Lower lobe of right lung (tissue), 2 donors: Measurements from ENCODE around the gene SLC35F3. TPM values are rescaled to one million over a fixed set of nuclear protein-coding genes. Genes with fewer than 3 reads are reported as not detected.

Source experiments
- ATAC-seq, 2 donors: fragments of 200-7000 bp; cut with Tn5 transposase; one replicate each; pipeline ENCODE4 v1.9.1; 2020 to 2022; ENCODE audit warnings: mild to moderate bottlenecking in 2 of 2, moderate library complexity in 2 of 2
- DNase-seq: peaks from one replicate; pipeline ENCODE4 v3.0.0-alpha.2; 2020
- H3K27ac ChIP-seq: fragments of 200-600 bp; one replicate; pipeline ENCODE4 v1.8.0; 2022
- H3K27me3 ChIP-seq: fragments of 200-600 bp; one replicate; pipeline ENCODE4 v1.8.0; 2022; ENCODE audit warnings: low read depth
- H3K36me3 ChIP-seq: fragments of 200-600 bp; one replicate; pipeline ENCODE4 v1.8.0; 2022; ENCODE audit warnings: mild to moderate bottlenecking
- H3K4me1 ChIP-seq: fragments of 200-600 bp; one replicate; pipeline ENCODE4 v1.8.0; 2022
- H3K4me3 ChIP-seq: fragments of 200-600 bp; one replicate; pipeline ENCODE4 v1.8.0; 2022; ENCODE audit warnings: mild to moderate bottlenecking
- H3K9me3 ChIP-seq: fragments of 200-600 bp; one replicate; pipeline ENCODE4 v1.8.0; 2022
- CTCF ChIP-seq: fragments of 200-600 bp; IDR thresholded peaks from one replicate; pipeline ENCODE4 v1.8.0; 2022; ENCODE audit warnings: antibody characterized with exemption, mild to moderate bottlenecking
- intact Hi-C: fragments of 100-400 bp; cut with DNase I; formaldehyde crosslinking; loops from one replicate; pipeline ENCODE4 v1.11.0; 2022
- total RNA-seq: library from RNA; stranded (reverse); fragmentation: NEBNext Ultra II Directional; extraction: Animal tissue kit (Norgen Biotek cat#: 25700); gene quantifications from one replicate; pipeline ENCODE4 v1.2.1, GENCODE V29; 2021
- donor health status: DM: no; HTN: yes; CAD: no; lungs with severe emphysema.

SLC35F3 gene
- total RNA-seq, 1 donor from 2014 or later: 0.41 TPM

- Histone ChIP-seq H3K36me3 (no peaks in the 10 kb centered on the region), H3K9me3 (no peaks in the 10 kb centered on the region), H3K27me3 (no peaks in the 10 kb centered on the region), H3K4me3 (no peak overlapping the region), H3K27ac (no peak overlapping the region), H3K4me1 (no peaks in the 10 kb centered on the region)
- intact Hi-C loops: no loop called here
- ATAC-seq (no peak), DNase-seq (no peak)
- TF ChIP-seq CTCF: no peak
Observed at GRCh38 chr1:234289538-234290305, 385.2 kb downstream of the SLC35F3 start.

- peaks cover 7% of the 10 kb centered on the region for H3K27me3 ChIP-seq
- no peaks in the 10 kb centered on the region for H3K36me3 ChIP-seq
- no peak for ATAC-seq
- DNase-seq: no peak
- no peak overlapping the region for H3K4me3 ChIP-seq
- intact Hi-C loops: no loop called here
- no peak overlapping the region for H3K27ac ChIP-seq
- no peaks in the 10 kb centered on the region for H3K4me1 ChIP-seq
- H3K9me3 ChIP-seq: no peaks in the 10 kb centered on the region
- TF ChIP-seq CTCF: no peak
Observed at GRCh38 chr1:234292011-234292410, 387.5 kb downstream of the SLC35F3 start.

GRCh38 chr1:234292548-234292947 is 388.1 kb downstream of the SLC35F3 start:
- intact Hi-C loops: no loop called here
- ATAC-seq: no peak
- DNase-seq: no peak
- H3K36me3 ChIP-seq: no peaks in the 10 kb centered on the region
- no peaks in the 10 kb centered on the region for H3K9me3 ChIP-seq
- H3K27me3 ChIP-seq: peaks cover 7% of the 10 kb centered on the region
- no peaks in the 10 kb centered on the region for H3K4me1 ChIP-seq
- TF ChIP-seq CTCF: no peak
- H3K4me3 ChIP-seq: no peak overlapping the region
- H3K27ac ChIP-seq: no peak overlapping the region

- Histone ChIP-seq H3K27ac (no peak overlapping the region), H3K4me1 (no peaks in the 10 kb centered on the region), H3K27me3 (peaks cover 7% of the 10 kb centered on the region), H3K36me3 (no peaks in the 10 kb centered on the region), H3K9me3 (no peaks in the 10 kb centered on the region), H3K4me3 (no peak overlapping the region)
- intact Hi-C loops: no loop called here
- DNase-seq (no peak), ATAC-seq (no peak)
- TF ChIP-seq CTCF: no peak
Observed at GRCh38 chr1:234294109-234294817, 389.8 kb downstream of the SLC35F3 start.

GRCh38 chr1:234295068-234295467 is 390.6 kb downstream of the SLC35F3 start:
- ATAC-seq (no peak), DNase-seq (no peak)
- no peak overlapping the region for H3K27ac ChIP-seq
- no peak overlapping the region for H3K4me3 ChIP-seq
- intact Hi-C loops: no loop called here
- H3K36me3 ChIP-seq: no peaks in the 10 kb centered on the region
- no peak for TF ChIP-seq CTCF
- peaks cover 7% of the 10 kb centered on the region for H3K27me3 ChIP-seq
- H3K9me3 ChIP-seq: no peaks in the 10 kb centered on the region
- no peaks in the 10 kb centered on the region for H3K4me1 ChIP-seq
